Mesangial cell (primary cell): ENCODE measurements around the gene HOXA6. TPM values are rescaled to one million over a fixed set of nuclear protein-coding genes. Genes with fewer than 3 reads are reported as not detected.

Experiments used
- total RNA-seq: library from RNA; depleted of rRNA; stranded (reverse); fragments of >200 nt; gene quantifications from 2 replicates; pipeline ENCODE4 v1.2.3, GENCODE V29; 2015

Gene HOXA6
- 11.1 and 18.8 TPM in 2 replicates for total RNA-seq

DNA sequence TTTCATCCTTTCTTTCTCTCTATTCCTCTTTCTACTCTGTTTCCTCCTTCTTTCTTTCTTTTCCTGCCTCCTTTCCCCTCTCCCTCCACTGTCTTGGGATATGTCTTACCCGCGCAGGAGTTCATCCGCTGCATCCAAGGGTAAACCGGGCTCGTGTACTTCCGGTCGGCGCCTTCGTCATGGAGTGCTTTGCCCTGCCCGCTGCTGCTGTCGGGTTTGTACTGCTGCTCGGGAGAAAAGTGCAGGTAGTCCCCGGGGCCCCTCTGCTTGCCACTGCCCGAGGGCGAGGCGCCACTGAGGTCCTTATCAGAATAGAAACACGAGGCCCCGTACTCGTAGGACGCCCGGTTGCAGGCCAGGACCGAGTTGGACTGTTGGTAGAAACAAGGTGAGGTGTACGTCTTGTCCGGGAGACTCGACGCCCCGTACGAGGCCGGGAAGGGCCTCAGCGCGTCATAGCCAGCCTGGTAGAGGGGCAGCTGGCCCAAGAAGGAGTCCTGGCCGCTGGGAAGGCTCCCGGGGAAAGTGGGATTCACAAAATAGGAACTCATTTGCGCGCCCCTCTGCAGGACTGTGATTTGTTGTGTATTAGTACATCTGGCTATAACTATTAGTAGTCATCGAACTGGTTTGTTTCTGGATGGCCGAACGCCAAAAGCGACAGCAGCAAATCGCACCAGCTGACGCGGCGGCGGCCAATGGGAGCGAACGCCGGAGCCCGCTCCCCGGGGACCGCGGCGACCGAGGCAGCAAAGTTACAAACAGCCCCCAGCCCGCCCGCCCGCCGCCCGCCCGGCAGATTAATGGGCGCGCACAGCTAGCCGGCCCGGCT lies at the start of gene HOXA6:
Gene HOXA6 (minus strand): TSS at position 576 of the 832 bp plus-strand sequence. CDS start 25 bp downstream, at position 551.

GRCh38 chr7:27185013-27185853 lies 37.7 kb upstream of the HOXA6 start, which contains the start of gene HOXA11:
Gene HOXA11, minus strand, starts transcription at chr7:27185232. Its CDS starts 88 bp downstream, at chr7:27185144.

GRCh38 chr7:27173956-27174873 lies 26.6 kb upstream of the HOXA6 start, which contains the start of gene HOXA10:
Gene HOXA10, minus strand, starts transcription at chr7:27174320. Its CDS starts 14 bp downstream, at chr7:27174306.

GRCh38 chr7:27165089-27165995 lies 17.8 kb upstream of the HOXA6 start, which contains the start of gene HOXA9:
Gene HOXA9, minus strand, starts transcription at chr7:27165537. Its CDS starts 80 bp downstream, at chr7:27165457.

GRCh38 chr7:27156508-27156898 lies 8.9 kb upstream of the HOXA6 start, which contains the start of gene HOXA7:
Gene HOXA7, minus strand, starts transcription at chr7:27156675. Its CDS starts 130 bp downstream, at chr7:27156545.

DNA sequence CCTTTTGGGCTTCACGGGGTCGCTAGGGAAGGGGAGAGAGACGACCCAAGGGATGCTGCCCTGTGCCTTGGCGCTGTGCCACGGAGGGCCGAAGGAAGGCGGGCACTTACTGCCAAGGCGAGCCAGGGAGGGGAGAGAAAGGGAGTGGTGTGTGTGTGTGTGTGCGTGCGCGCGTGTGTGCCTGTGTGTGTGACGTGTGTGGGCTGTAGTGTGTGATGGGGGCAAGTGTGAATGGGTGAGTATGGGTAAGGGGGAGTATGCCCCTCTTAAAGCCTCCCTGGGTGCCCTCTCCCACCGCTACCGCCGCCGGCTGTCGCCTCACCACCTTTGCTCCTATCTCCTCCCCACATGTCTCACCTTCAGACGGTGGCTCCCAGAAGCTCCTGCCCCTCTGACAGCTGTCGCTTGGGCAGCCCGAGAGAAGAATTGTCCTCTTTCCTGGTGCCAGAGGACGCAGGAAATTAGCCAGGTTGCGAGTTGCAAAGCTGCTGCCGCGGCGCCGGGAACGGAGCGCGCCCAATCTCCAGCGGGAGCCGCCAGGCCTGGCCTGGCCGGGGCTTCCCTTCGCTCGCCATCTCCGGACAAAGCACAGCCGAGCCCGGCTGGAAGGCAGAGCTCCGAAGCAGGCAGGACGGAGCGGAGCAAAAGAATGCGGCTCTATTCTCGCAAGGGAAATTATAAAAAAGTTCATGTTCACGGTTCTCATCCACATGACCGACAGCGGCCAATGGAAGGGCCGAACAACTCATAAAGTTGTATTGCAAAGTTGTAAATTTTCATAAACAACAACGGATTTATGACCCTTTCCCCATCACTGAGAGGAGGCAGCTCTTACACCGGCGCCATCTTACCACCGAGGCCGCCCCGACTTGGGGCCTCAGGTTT lies 4.6 kb upstream of the HOXA6 start, which contains the start of gene HOXA3:
Gene HOXA3 (minus strand): TSS at position 653 of the 885 bp plus-strand sequence. CDS start 41,943 bp downstream, outside the sequence.

DNA sequence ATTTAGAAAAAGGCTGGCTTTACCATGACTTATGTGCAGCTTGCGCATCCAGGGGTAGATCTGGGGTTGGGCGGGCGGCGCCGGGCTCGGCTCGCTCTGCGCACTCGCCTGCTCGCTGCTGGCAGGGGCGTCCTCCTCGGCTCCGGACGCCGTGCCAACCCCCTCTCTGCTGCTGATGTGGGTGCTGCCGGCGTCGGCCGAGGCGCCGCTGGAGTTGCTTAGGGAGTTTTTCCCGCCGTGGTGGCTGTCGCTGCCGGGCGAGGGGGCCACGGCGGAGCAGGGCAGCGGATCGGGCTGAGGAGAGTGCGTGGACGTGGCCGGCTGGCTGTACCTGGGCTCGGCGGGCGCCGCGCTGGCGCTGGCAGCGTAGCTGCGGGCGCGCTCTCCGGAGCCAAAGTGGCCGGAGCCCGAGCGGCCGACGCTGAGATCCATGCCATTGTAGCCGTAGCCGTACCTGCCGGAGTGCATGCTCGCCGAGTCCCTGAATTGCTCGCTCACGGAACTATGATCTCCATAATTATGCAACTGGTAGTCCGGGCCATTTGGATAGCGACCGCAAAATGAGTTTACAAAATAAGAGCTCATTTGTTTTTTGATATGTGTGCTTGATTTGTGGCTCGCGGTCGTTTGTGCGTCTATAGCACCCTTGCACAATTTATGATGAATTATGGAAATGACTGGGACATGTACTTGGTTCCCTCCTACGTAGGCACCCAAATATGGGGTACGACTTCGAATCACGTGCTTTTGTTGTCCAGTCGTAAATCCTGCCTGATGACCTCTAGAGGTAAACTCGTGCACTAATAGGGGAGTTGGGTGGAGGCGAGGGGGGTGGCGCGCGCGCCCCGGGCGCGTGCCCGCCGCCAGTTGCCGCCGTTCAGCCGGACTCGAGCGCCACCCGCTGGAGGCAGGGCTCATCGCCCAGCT lies 4.3 kb downstream of the HOXA6 start, which contains the start of gene HOXA5:
Gene HOXA5 (minus strand): TSS at position 659 of the 927 bp plus-strand sequence. CDS start 74 bp downstream, at position 585.

GRCh38 chr7:27130540-27131389 lies 16.8 kb downstream of the HOXA6 start, which contains the start of gene HOXA4:
Gene HOXA4, minus strand, starts transcription at chr7:27130757. Its CDS starts 24 bp downstream, at chr7:27130733.

GRCh38 chr7:27102581-27103442 lies 44.8 kb downstream of the HOXA6 start, which contains the start of gene HOXA2:
Gene HOXA2, minus strand, starts transcription at chr7:27102683. Its CDS starts 183 bp downstream, at chr7:27102500.

GRCh38 chr7:27095897-27096767 lies 51.4 kb downstream of the HOXA6 start, which contains the start of gene HOXA1:
Gene HOXA1, minus strand, starts transcription at chr7:27096000. Its CDS starts 88 bp downstream, at chr7:27095912.

Other genes with a start within 250 kb of the HOXA6 start
- gene HOXA1, start 51.8 kb downstream of the HOXA6 start, total RNA-seq: 5.1 and 5.4 TPM in 2 replicates
- gene HOXA2, start 45.1 kb downstream of the HOXA6 start, total RNA-seq: 2.4 and 2.7 TPM in 2 replicates
- gene HOXA4, start 17.0 kb downstream of the HOXA6 start, total RNA-seq: 6.7 and 9.6 TPM in 2 replicates
- 23.5 and 46.8 TPM in 2 replicates for gene HOXA5, start 4.1 kb downstream of the HOXA6 start, total RNA-seq
- 39.4 and 86.7 TPM in 2 replicates for gene HOXA3, start 4.8 kb upstream of the HOXA6 start, total RNA-seq
- 16.8 and 26.6 TPM in 2 replicates for gene HOXA7, start 8.9 kb upstream of the HOXA6 start, total RNA-seq
- 87.0 and 98.1 TPM in 2 replicates for gene HOXA9, start 17.8 kb upstream of the HOXA6 start, total RNA-seq
- 45.8 and 54.5 TPM in 2 replicates for gene HOXA10, start 26.5 kb upstream of the HOXA6 start, total RNA-seq
- gene HOXA11, start 37.5 kb upstream of the HOXA6 start, total RNA-seq: 14.5 and 24.2 TPM in 2 replicates
- gene HOXA13, start 52.3 kb upstream of the HOXA6 start, total RNA-seq: not detected in 2 replicates
- gene EVX1, start 95.0 kb upstream of the HOXA6 start, total RNA-seq: not detected in 2 replicates